Measurements from ENCODE around the gene EXD1. TPM values are rescaled to one million over a fixed set of nuclear protein-coding genes. Genes with fewer than 3 reads are reported as not detected.
A peak's percentile ranks its signal among the peaks of the same experiment; 100 is the strongest.
"Not testable (repeated sequence)": the region's sequence is repeated elsewhere in the genome, so short reads cannot be mapped to it uniquely, and the experiment has no call there.

EXD1 gene
- total and polyA plus RNA-seq, 12 donors = not detected

DNA sequence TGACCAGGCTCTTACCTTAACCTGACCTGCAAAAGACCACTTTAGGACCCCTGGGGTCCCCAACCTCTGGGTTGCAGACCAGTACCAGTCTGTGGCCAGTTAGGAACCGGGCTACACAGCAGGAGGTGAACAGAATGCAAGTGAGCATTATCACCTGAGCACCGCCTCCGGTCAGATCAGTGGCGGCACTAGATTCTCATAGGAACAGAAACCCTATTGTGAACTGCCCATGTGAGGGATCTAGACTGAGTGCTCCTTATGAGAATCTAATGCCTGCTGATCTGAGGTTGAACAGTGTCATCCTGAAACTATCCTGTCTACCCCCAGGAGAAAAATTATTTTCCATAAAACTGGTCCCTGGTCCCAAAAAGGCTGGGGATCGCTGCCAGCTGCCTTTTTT, 20.9 kb upstream of the EXD1 start:
- Histone ChIP-seq H3K27ac (peak overlapping the region in 1 of 10 donors; percentile 77), H3K4me3 (no peak overlapping the region), H3K36me3 (peaks cover 0 to 75% (median 0%) of the 10 kb centered on the region in 9 donors), H3K4me1 (peaks cover 0 to 13% (median 2%) of the 10 kb centered on the region in 9 donors), H3K27me3 (no peaks in the 10 kb centered on the region), H3K9me3 (no peaks in the 10 kb centered on the region)
- intact Hi-C loops (cut with DNase I) = no loop called here
- 95 to 98% methylated on average over 5 of the region's 5 CpGs for WGBS, 2 donors
- DNase-seq = no peak
- ATAC-seq = no peak
- TF ChIP-seq, protein P1, sequence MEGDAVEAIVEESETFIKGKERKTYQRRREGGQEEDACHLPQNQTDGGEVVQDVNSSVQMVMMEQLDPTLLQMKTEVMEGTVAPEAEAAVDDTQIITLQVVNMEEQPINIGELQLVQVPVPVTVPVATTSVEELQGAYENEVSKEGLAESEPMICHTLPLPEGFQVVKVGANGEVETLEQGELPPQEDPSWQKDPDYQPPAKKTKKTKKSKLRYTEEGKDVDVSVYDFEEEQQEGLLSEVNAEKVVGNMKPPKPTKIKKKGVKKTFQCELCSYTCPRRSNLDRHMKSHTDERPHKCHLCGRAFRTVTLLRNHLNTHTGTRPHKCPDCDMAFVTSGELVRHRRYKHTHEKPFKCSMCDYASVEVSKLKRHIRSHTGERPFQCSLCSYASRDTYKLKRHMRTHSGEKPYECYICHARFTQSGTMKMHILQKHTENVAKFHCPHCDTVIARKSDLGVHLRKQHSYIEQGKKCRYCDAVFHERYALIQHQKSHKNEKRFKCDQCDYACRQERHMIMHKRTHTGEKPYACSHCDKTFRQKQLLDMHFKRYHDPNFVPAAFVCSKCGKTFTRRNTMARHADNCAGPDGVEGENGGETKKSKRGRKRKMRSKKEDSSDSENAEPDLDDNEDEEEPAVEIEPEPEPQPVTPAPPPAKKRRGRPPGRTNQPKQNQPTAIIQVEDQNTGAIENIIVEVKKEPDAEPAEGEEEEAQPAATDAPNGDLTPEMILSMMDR (IDR thresholded peaks at IDR 0.05) = no peak

DNA sequence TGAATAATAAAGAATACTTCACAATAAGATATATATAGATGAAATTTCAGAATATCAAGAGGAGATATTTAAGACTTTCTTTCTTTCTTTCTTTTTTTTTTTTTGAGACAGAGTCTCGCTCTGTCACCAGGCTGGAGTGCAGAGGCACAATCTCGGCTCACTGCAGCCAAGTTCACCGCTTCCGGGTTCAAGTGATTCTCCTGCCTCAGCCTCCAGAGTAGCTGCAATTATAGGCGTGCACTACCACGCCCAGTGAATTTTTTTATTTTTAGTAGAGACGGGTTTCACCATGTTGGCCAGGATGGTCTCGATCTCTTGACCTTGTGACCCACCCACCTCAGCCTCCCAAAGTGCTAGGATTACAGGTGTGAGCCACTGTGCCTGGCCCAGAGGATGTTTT, 20.2 kb upstream of the EXD1 start:
- peaks cover 0 to 78% (median 0%) of the 10 kb centered on the region in 9 donors for H3K36me3 ChIP-seq
- H3K27me3 ChIP-seq; DNase-seq; H3K4me1 ChIP-seq; H3K4me3 ChIP-seq; intact Hi-C loops (cut with DNase I); ATAC-seq; H3K9me3 ChIP-seq: not testable (repeated sequence)
- 83 to 90% methylated on average over 8 of the region's 8 CpGs for WGBS, 2 donors
- peak overlapping the region in 4 of 10 donors; percentile 53 to 77 (median 64) for H3K27ac ChIP-seq

DNA sequence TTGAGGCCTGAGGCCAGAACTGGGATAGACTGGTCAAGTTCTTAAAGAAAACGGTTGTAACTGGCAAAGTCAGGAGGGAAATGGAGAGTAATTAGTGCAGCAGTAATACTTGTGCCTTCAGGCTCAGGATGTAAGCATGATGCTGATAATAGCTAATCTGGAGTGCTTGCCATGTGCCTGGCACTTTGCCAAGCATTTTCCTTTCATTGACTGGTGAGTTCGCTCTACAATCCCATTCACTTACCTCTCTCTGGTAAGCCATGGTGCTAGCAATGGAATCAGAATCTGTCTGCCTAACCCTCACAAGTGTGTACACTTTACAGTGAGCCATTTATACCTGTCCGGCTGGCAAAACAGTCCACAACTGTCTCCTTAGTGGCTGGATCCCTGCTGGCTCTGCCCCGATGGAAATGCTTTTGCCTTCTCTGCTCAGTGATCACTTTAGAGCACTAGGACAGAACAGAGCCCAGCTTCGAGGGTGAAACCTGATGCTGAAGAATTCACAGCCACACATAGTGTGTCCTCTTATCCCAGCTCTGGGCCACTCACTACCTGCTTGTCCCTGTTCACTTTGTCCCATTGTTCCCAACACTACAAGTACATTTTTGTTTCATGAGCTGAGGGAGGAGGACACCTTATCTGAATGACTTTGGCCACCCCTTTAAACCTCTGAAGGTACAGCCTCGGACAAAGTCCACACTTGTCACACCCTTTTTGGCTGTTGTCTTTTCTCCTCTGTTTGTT, 10.8 kb upstream of the EXD1 start:
- no peaks in the 10 kb centered on the region for H3K27me3 ChIP-seq
- intact Hi-C loops (cut with DNase I) = no loop called here
- H3K27ac ChIP-seq = peak overlapping the region in 1 of 10 donors; percentile 3
- H3K4me3 ChIP-seq = no peak overlapping the region
- no peaks in the 10 kb centered on the region for H3K9me3 ChIP-seq
- DNase-seq (peak in 1 of 2 donors; percentile 66), ATAC-seq (peak in 6 of 8 donors; percentile 68 to 90 (median 76))
- 35 to 48% methylated on average over 6 of the region's 6 CpGs for WGBS, 2 donors
- H3K4me1 ChIP-seq = peaks cover 0 to 20% (median 12%) of the 10 kb centered on the region in 9 donors
- H3K36me3 ChIP-seq = peaks cover 0 to 39% (median 10%) of the 10 kb centered on the region in 9 donors
- TF ChIP-seq, protein P1 (IDR thresholded peaks at IDR 0.05) = no peak

DNA sequence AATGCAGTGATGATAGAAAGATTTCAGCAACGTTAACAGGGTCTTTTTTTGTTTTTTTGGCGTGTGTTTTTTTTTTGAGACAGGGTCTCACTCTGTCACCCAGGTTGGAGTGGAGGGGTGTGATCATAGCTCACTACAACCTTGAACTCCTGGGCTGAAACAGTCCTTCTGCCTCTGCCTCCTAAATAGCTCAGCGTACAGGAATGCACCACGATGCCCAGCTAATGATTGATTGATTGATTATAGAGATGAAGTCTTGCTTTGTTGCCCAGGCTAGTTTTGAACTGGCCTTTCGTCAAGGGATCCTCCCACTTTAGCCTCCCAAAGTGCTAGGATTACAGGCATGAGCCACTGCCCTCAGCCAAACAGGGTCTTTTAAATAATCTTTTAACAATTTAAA, 7.5 kb upstream of the EXD1 start:
- TF ChIP-seq, protein P1 (IDR thresholded peaks at IDR 0.05) = no peak
- ATAC-seq (no peak), DNase-seq (no peak)
- Histone ChIP-seq H3K27ac (no peak overlapping the region), H3K4me1 (peaks cover 0 to 32% (median 19%) of the 10 kb centered on the region in 9 donors), H3K9me3 (no peaks in the 10 kb centered on the region), H3K36me3 (peaks cover 0 to 10% (median 0%) of the 10 kb centered on the region in 9 donors), H3K27me3 (no peaks in the 10 kb centered on the region), H3K4me3 (no peak overlapping the region)
- intact Hi-C loops (cut with DNase I) = loop anchor here in 1 of 10 donors (10.0 kb wide), 1 partner anchor 123 kb away; the partner anchor contains the start of gene INO80
- WGBS, 2 donors = 74 to 76% methylated on average over 5 of the region's 5 CpGs

DNA sequence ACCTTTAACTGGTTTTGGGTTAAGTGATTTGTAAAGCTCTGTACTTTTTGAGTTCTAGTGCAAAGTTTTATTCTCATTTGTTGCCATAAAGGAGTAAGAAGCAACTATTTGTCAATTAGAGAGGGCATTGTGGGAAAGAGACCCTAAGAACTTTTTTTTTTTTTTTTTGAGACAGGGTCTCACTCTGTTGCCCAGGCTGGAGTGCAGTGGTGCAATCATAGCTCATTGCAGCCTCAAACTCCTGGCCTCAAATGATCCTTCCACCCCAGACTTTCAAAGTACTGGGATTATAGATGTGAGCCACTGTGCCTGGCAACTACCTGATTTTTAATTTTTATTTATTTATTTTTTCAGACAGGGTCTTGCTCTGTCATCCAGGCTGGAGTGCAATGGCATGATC, 5.4 kb upstream of the EXD1 start:
- intact Hi-C loops (cut with DNase I) = loop anchor here in 1 of 10 donors (10.0 kb wide), 1 partner anchor 121 kb away; the partner anchor contains the start of gene INO80
- H3K4me3 ChIP-seq = no peak overlapping the region
- H3K36me3 ChIP-seq = peaks cover 0 to 8% (median 0%) of the 10 kb centered on the region in 9 donors

DNA sequence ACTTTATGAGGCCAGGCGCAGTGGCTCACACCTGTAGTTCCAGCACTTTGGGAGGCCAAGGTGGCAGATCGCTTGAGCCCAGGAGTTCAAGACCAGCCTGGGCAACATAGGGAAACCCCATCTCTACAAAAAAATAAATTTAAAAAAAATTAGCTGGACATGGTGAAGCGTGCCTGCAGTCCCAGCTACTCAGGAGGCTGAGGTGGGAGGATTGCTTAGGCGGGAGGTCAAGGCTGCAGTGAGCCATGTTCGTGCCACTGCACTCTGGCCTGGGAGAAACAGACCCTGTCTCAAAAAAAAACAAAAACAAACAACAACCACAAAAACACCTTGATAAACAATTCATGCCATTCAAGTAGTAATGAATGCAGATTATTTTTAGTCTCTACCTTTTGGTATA, 4.7 kb upstream of the EXD1 start:
- 97 to 98% methylated on average over 5 of the region's 5 CpGs for WGBS, 2 donors
- not testable (repeated sequence) for H3K27me3 ChIP-seq, H3K27ac ChIP-seq, H3K36me3 ChIP-seq, ATAC-seq, H3K4me3 ChIP-seq, DNase-seq, H3K9me3 ChIP-seq
- intact Hi-C loops (cut with DNase I) = loop anchor here in 1 of 10 donors (10.0 kb wide), 1 partner anchor 120 kb away; the partner anchor contains the start of gene INO80
- peaks cover 0 to 34% (median 26%) of the 10 kb centered on the region in 9 donors for H3K4me1 ChIP-seq

More for the DNA sequence above, 5.4 kb upstream of the EXD1 start:
- no peaks in the 10 kb centered on the region for H3K27me3 ChIP-seq
- peaks cover 3 to 35% (median 25%) of the 10 kb centered on the region in 9 donors for H3K4me1 ChIP-seq
- no peak overlapping the region for H3K27ac ChIP-seq
- TF ChIP-seq, protein P1 (IDR thresholded peaks at IDR 0.05) = no peak
- ATAC-seq (no peak), DNase-seq (no peak)
- no peaks in the 10 kb centered on the region for H3K9me3 ChIP-seq

Data from heart right ventricle (tissue), 16 donors.